WTC11 (cell line): ENCODE data around the gene RCVRN.

ENCODE experiments used
- ATF3 ChIP-seq: sonication (generic); formaldehyde crosslinking; conservative IDR thresholded peaks from 2 replicates; pipeline ENCODE4 v1.8.1; 2022; ENCODE audit warnings: mild to moderate bottlenecking, missing genetic modification reagents
- CREM ChIP-seq: sonication (generic); formaldehyde crosslinking; IDR thresholded peaks from 2 replicates; pipeline ENCODE4 v1.8.1; 2022; ENCODE audit warnings: mild to moderate bottlenecking, missing genetic modification reagents, moderate library complexity
- E2F1 ChIP-seq: sonication (generic); formaldehyde crosslinking; IDR thresholded peaks from 2 replicates; pipeline ENCODE4 v1.8.0; 2022; ENCODE audit warnings: mild to moderate bottlenecking, missing genetic modification reagents
- GTF2I ChIP-seq: fragments of 250-450 bp; sonication (Bioruptor Pico); conservative IDR thresholded peaks from 2 replicates; pipeline ENCODE4 v1.4.0; 2021; ENCODE audit warnings: mild to moderate bottlenecking
- HMGXB4 ChIP-seq: sonication (generic); formaldehyde crosslinking; IDR thresholded peaks from 2 replicates; pipeline ENCODE4 v1.8.1; 2023; ENCODE audit warnings: mild to moderate bottlenecking, moderate library complexity, missing genetic modification reagents
- NFYB ChIP-seq: sonication (generic); formaldehyde crosslinking; conservative IDR thresholded peaks from 2 replicates; pipeline ENCODE4 v1.8.0; 2022; ENCODE audit warnings: low read depth, missing genetic modification reagents
- TP53 ChIP-seq: sonication (generic); formaldehyde crosslinking; IDR thresholded peaks from 2 replicates; pipeline ENCODE4 v1.8.1; 2023; ENCODE audit warnings: mild to moderate bottlenecking, missing genetic modification reagents
- ZNF138 ChIP-seq: sonication (generic); formaldehyde crosslinking; conservative IDR thresholded peaks from 2 replicates; pipeline ENCODE4 v1.8.1; 2022; ENCODE audit warnings: mild to moderate bottlenecking, moderate library complexity, missing genetic modification reagents
- ZNF232 ChIP-seq: sonication (generic); formaldehyde crosslinking; IDR thresholded peaks from 2 replicates; pipeline ENCODE4 v1.8.0; 2022; ENCODE audit warnings: mild to moderate bottlenecking, missing genetic modification reagents
- TF ChIP-seq, protein P1 (sequence below): sonication (generic); formaldehyde crosslinking; IDR thresholded peaks from 2 replicates; pipeline ENCODE4 v1.8.0; 2023; ENCODE audit warnings: mild to moderate bottlenecking, missing genetic modification reagents
- TF ChIP-seq, protein P2 (sequence below): fragments of 200-600 bp; IDR thresholded peaks from 2 replicates; pipeline ENCODE4 v1.8.0; 2022; ENCODE audit warnings: antibody characterized with exemption
- TF ChIP-seq, protein P3 (sequence below): sonication (generic); formaldehyde crosslinking; IDR thresholded peaks from 2 replicates; pipeline ENCODE4 v1.8.1; 2023; ENCODE audit warnings: mild to moderate bottlenecking, missing genetic modification reagents, moderate library complexity
- TF ChIP-seq, protein P4 (sequence below): sonication (generic); formaldehyde crosslinking; IDR thresholded peaks from 2 replicates; pipeline ENCODE4 v1.8.1; 2023; ENCODE audit warnings: mild to moderate bottlenecking, missing genetic modification reagents
- TF ChIP-seq, protein P5 (sequence below): sonication (generic); formaldehyde crosslinking; IDR thresholded peaks from 2 replicates; pipeline ENCODE4 v1.8.1; 2023; ENCODE audit warnings: mild to moderate bottlenecking, missing genetic modification reagents, borderline replicate concordance

DNA sequence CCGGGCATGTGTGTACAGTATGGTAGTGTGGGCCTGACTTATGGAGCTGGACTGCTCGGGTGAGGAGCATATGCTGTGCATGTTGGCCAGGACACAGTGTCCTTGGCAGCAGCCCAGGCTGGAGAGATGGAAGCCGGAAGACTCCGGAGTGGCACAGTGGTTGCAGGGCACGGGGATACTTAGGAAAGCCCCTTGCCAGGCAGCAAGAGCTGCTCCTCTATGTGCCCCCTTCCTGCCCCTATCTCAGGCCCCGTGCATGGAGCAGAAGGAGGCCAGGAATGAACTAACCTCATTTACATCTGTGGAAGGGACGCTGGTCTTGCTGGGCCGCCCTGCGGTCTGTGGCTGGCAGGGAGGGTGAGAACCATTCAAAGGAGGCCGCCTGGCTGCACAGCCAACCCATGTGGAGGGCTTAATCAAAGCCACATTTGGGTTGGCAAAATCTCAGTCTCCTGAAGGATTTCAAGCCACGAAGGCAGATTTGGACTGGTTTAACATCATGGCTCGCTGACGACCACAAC is 32.2 kb upstream of the RCVRN start:
- TF ChIP-seq GTF2I (no peak), ZNF232 (CRISPR knock-in tag) (no peak), ATF3 (CRISPR knock-in tag) (no peak), E2F1 (no peak), TP53 (no peak), CREM (CRISPR knock-in tag) (no peak), NFYB (CRISPR knock-in tag) (no peak), ZNF138 (CRISPR knock-in tag) (no peak), HMGXB4 (CRISPR knock-in tag) (no peak)
- TF ChIP-seq, protein P1, sequence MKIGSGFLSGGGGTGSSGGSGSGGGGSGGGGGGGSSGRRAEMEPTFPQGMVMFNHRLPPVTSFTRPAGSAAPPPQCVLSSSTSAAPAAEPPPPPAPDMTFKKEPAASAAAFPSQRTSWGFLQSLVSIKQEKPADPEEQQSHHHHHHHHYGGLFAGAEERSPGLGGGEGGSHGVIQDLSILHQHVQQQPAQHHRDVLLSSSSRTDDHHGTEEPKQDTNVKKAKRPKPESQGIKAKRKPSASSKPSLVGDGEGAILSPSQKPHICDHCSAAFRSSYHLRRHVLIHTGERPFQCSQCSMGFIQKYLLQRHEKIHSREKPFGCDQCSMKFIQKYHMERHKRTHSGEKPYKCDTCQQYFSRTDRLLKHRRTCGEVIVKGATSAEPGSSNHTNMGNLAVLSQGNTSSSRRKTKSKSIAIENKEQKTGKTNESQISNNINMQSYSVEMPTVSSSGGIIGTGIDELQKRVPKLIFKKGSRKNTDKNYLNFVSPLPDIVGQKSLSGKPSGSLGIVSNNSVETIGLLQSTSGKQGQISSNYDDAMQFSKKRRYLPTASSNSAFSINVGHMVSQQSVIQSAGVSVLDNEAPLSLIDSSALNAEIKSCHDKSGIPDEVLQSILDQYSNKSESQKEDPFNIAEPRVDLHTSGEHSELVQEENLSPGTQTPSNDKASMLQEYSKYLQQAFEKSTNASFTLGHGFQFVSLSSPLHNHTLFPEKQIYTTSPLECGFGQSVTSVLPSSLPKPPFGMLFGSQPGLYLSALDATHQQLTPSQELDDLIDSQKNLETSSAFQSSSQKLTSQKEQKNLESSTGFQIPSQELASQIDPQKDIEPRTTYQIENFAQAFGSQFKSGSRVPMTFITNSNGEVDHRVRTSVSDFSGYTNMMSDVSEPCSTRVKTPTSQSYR: no peak
- TF ChIP-seq, protein P2, sequence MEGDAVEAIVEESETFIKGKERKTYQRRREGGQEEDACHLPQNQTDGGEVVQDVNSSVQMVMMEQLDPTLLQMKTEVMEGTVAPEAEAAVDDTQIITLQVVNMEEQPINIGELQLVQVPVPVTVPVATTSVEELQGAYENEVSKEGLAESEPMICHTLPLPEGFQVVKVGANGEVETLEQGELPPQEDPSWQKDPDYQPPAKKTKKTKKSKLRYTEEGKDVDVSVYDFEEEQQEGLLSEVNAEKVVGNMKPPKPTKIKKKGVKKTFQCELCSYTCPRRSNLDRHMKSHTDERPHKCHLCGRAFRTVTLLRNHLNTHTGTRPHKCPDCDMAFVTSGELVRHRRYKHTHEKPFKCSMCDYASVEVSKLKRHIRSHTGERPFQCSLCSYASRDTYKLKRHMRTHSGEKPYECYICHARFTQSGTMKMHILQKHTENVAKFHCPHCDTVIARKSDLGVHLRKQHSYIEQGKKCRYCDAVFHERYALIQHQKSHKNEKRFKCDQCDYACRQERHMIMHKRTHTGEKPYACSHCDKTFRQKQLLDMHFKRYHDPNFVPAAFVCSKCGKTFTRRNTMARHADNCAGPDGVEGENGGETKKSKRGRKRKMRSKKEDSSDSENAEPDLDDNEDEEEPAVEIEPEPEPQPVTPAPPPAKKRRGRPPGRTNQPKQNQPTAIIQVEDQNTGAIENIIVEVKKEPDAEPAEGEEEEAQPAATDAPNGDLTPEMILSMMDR: no peak
- TF ChIP-seq, protein P3, sequence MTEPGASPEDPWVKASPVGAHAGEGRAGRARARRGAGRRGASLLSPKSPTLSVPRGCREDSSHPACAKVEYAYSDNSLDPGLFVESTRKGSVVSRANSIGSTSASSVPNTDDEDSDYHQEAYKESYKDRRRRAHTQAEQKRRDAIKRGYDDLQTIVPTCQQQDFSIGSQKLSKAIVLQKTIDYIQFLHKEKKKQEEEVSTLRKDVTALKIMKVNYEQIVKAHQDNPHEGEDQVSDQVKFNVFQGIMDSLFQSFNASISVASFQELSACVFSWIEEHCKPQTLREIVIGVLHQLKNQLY (CRISPR knock-in tag): no peak
- TF ChIP-seq, protein P4, sequence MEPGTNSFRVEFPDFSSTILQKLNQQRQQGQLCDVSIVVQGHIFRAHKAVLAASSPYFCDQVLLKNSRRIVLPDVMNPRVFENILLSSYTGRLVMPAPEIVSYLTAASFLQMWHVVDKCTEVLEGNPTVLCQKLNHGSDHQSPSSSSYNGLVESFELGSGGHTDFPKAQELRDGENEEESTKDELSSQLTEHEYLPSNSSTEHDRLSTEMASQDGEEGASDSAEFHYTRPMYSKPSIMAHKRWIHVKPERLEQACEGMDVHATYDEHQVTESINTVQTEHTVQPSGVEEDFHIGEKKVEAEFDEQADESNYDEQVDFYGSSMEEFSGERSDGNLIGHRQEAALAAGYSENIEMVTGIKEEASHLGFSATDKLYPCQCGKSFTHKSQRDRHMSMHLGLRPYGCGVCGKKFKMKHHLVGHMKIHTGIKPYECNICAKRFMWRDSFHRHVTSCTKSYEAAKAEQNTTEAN (CRISPR knock-in tag): no peak
- TF ChIP-seq, protein P5, sequence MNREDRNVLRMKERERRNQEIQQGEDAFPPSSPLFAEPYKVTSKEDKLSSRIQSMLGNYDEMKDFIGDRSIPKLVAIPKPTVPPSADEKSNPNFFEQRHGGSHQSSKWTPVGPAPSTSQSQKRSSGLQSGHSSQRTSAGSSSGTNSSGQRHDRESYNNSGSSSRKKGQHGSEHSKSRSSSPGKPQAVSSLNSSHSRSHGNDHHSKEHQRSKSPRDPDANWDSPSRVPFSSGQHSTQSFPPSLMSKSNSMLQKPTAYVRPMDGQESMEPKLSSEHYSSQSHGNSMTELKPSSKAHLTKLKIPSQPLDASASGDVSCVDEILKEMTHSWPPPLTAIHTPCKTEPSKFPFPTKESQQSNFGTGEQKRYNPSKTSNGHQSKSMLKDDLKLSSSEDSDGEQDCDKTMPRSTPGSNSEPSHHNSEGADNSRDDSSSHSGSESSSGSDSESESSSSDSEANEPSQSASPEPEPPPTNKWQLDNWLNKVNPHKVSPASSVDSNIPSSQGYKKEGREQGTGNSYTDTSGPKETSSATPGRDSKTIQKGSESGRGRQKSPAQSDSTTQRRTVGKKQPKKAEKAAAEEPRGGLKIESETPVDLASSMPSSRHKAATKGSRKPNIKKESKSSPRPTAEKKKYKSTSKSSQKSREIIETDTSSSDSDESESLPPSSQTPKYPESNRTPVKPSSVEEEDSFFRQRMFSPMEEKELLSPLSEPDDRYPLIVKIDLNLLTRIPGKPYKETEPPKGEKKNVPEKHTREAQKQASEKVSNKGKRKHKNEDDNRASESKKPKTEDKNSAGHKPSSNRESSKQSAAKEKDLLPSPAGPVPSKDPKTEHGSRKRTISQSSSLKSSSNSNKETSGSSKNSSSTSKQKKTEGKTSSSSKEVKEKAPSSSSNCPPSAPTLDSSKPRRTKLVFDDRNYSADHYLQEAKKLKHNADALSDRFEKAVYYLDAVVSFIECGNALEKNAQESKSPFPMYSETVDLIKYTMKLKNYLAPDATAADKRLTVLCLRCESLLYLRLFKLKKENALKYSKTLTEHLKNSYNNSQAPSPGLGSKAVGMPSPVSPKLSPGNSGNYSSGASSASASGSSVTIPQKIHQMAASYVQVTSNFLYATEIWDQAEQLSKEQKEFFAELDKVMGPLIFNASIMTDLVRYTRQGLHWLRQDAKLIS (CRISPR knock-in tag): no peak
